IMR-90 (cell line): ENCODE measurements around the gene WFDC6. TPM values are rescaled to one million over a fixed set of nuclear protein-coding genes. Genes with fewer than 3 reads are reported as not detected.

ENCODE experiments used
- ATAC-seq: fragments of 200-7000 bp; cut with Tn5 transposase; 2 replicates; pipeline ENCODE4 v1.9.1; 2020; ENCODE audit warnings: low read depth, mild to moderate bottlenecking, moderate library complexity
- Bru-seq: library from RNA; stranded (reverse); fragments of 400-500 nt; gene quantifications from one replicate; lab custom pipeline; 2021; lab: Mats Ljungman, UMichigan
- BruChase-seq, 2 experiments: library from RNA; stranded (reverse); fragments of 400-500 nt; gene quantifications; one replicate each; lab custom pipeline; 2021; lab: Mats Ljungman, UMichigan
- BruUV-seq: library from RNA; stranded (reverse); fragments of 400-500 nt; replicated peaks from 2 replicates; lab custom pipeline; 2021; lab: Mats Ljungman, UMichigan
- CTCF ChIA-PET: fragments of 300-600 bp; formaldehyde crosslinking; extraction: SDS; loops from one replicate; lab custom pipeline; 2021; ENCODE audit warnings: antibody characterized with exemption; lab: Yijun Ruan, JAX
- POLR2A ChIA-PET: fragments of 300-600 bp; sonication (Branson Sonifier 250); formaldehyde crosslinking; loops from one replicate; lab custom pipeline; 2022; ENCODE audit warnings: antibody characterized with exemption; ENCODE audit not compliant: unreplicated experiment; lab: Charles Lee
- DNase-seq: peaks from one replicate; pipeline ENCODE4 v3.0.0; 2013
- H2AFZ ChIP-seq: replicated peaks from 2 replicates; pipeline ENCODE3; 2013; ENCODE audit warnings: low read length, mild to moderate bottlenecking; ENCODE audit not compliant: poor library complexity
- H2AK5ac ChIP-seq: 2 replicates; pipeline ENCODE4 v1.6.1; 2013; ENCODE audit warnings: low read depth, low read length, inconsistent platforms
- H2AK9ac ChIP-seq: replicated peaks from 2 replicates; pipeline ENCODE3; 2013; ENCODE audit warnings: mild to moderate bottlenecking, low read depth, low read length, moderate library complexity; ENCODE audit not compliant: poor library complexity
- H2BK120ac ChIP-seq: 2 replicates; pipeline ENCODE4 v1.6.1; 2013; ENCODE audit warnings: low read depth, low read length, inconsistent platforms
- H2BK15ac ChIP-seq: 3 replicates; pipeline ENCODE4 v1.6.1; 2013; ENCODE audit warnings: low read depth, low read length, inconsistent platforms
- H2BK20ac ChIP-seq: 2 replicates; pipeline ENCODE4 v1.6.1; 2013; ENCODE audit warnings: low read depth, mild to moderate bottlenecking, inconsistent platforms, low read length, moderate library complexity
- H2BK5ac ChIP-seq: 2 replicates; pipeline ENCODE4 v1.6.1; 2013; ENCODE audit warnings: mild to moderate bottlenecking, low read depth, low read length, inconsistent platforms; ENCODE audit not compliant: poor library complexity, severe bottlenecking
- H3K14ac ChIP-seq: replicated peaks from 2 replicates; pipeline ENCODE4 v1.6.1; 2013; ENCODE audit warnings: low read depth, low read length, inconsistent platforms
- H3K18ac ChIP-seq: 2 replicates; pipeline ENCODE4 v1.6.1; 2013; ENCODE audit warnings: low read depth, low read length, control low read depth
- H3K23ac ChIP-seq: 2 replicates; pipeline ENCODE4 v1.6.1; 2013; ENCODE audit warnings: low read depth, low read length, inconsistent platforms
- H3K27ac ChIP-seq: 2 replicates; pipeline ENCODE4 v1.5.1; 2013; ENCODE audit warnings: mild to moderate bottlenecking, control low read depth, low read length; ENCODE audit not compliant: insufficient read depth
- H3K27me3 ChIP-seq: 2 replicates; pipeline ENCODE4 v1.6.1; 2013; ENCODE audit warnings: low read length; ENCODE audit not compliant: control insufficient read depth, insufficient read depth
- H3K36me3 ChIP-seq: 2 replicates; pipeline ENCODE4 v1.6.1; 2013; ENCODE audit warnings: low read length, mixed read lengths; ENCODE audit not compliant: control insufficient read depth, insufficient read depth
- H3K4ac ChIP-seq: 2 replicates; pipeline ENCODE4 v1.6.1; 2013; ENCODE audit warnings: low read depth, low read length, inconsistent platforms
- H3K4me1 ChIP-seq: 2 replicates; pipeline ENCODE4 v1.6.1; 2013; ENCODE audit warnings: low read length, mixed read lengths; ENCODE audit not compliant: control insufficient read depth, insufficient read depth
- H3K4me2 ChIP-seq: 2 replicates; pipeline ENCODE4 v1.6.1; 2013; ENCODE audit warnings: low read depth, mild to moderate bottlenecking, control low read depth, low read length, moderate library complexity
- H3K4me3 ChIP-seq: 2 replicates; pipeline ENCODE4 v1.5.1; 2013; ENCODE audit warnings: low read depth, mild to moderate bottlenecking, control low read depth, low read length, moderate library complexity; ENCODE audit not compliant: insufficient read depth
- H3K56ac ChIP-seq: 2 replicates; pipeline ENCODE4 v1.6.1; 2013; ENCODE audit warnings: low read length, inconsistent platforms; ENCODE audit not compliant: insufficient read depth; ENCODE audit errors: extremely low read depth
- H3K79me1 ChIP-seq, 2 experiments: 2 replicates each; pipeline ENCODE4 v1.6.1; 2013; ENCODE audit warnings: low read length in 2 of 2, inconsistent platforms in 1 of 2, low read depth in 1 of 2
- H3K9ac ChIP-seq: 2 replicates; pipeline ENCODE4 v1.6.1; 2013; ENCODE audit warnings: low read depth, low read length, control low read depth
- H3K9me1 ChIP-seq: 2 replicates; pipeline ENCODE4 v1.6.1; 2013; ENCODE audit warnings: low read length, inconsistent platforms; ENCODE audit not compliant: insufficient read depth
- H3K9me3 ChIP-seq: 2 replicates; pipeline ENCODE4 v1.6.1; 2013; ENCODE audit warnings: low read length; ENCODE audit not compliant: control insufficient read depth, insufficient read depth
- H4K20me1 ChIP-seq: 2 replicates; pipeline ENCODE4 v1.6.1; 2013; ENCODE audit warnings: low read length, inconsistent platforms; ENCODE audit not compliant: insufficient read depth
- H4K5ac ChIP-seq: 2 replicates; pipeline ENCODE4 v1.6.1; 2013; ENCODE audit warnings: mild to moderate bottlenecking, low read depth, low read length, control low read depth
- H4K8ac ChIP-seq, 2 experiments: 2 replicates each; pipeline ENCODE4 v1.6.1; 2013; ENCODE audit warnings: low read depth in 2 of 2, low read length in 2 of 2, control low read depth in 1 of 2, inconsistent platforms in 1 of 2
- H4K91ac ChIP-seq: 2 replicates; pipeline ENCODE4 v1.6.1; 2013; ENCODE audit warnings: low read depth, low read length, inconsistent platforms; ENCODE audit not compliant: insufficient read depth
- FOS ChIP-seq: fragments of 150-350 bp; IDR thresholded peaks from 2 replicates; pipeline ENCODE4 v1.6.1; 2016; ENCODE audit warnings: low read depth, low read length
- POLR2A ChIP-seq: IDR thresholded peaks from 2 replicates; pipeline ENCODE4 v1.6.1; 2012; ENCODE audit warnings: mild to moderate bottlenecking, low read depth, low read length
- WGBS, 2 experiments: methylation state at CpG; one replicate each; pipeline versions ENCODE4 v1.1.5 to v1.1.7; 2013; ENCODE audit warnings: missing lambda C conversion rate in 2 of 2; ENCODE audit not compliant: insufficient read length in 1 of 2; ENCODE audit errors: extremely low coverage in 2 of 2; 5-methylcytosine and 5-hydroxymethylcytosine counted together
- dilution Hi-C: fragments of 300-500 bp; cut with HindIII; formaldehyde crosslinking; loops from one replicate; pipeline ENCODE4 v1.14.3; 2018; ENCODE audit warnings: low sequenced_read_pairs; ENCODE audit not compliant: unreplicated experiment
- in situ Hi-C: fragments of 300-500 bp; cut with MboI; formaldehyde crosslinking; loops from 3 replicates; pipeline ENCODE4 v1.14.3; 2019; ENCODE audit warnings: low sequenced_read_pairs, inconsistent platforms, mixed read lengths
- intact Hi-C: fragments of 100-400 bp; cut with micrococcal nuclease; formaldehyde crosslinking; loops from 2 replicates; pipeline ENCODE4 v1.10.0; 2022
- long read RNA-seq: library from polyadenylated mRNA; unstranded; transcript quantifications from one replicate; pipeline ENCODE4 v2.0.0, GENCODE V29; 2021; ENCODE audit not compliant: unreplicated experiment
- polyA plus RNA-seq, 3 experiments: library from polyadenylated mRNA; depleted of rRNA; stranded (reverse); fragments of >200 nt; gene quantifications; 2 replicates each; pipeline ENCODE4 v1.2.3, GENCODE V29; 2012; ENCODE audit warnings: low replicate concordance in 1 of 3
- total RNA-seq: library from RNA; depleted of rRNA; stranded (reverse); fragments of >200 nt; gene quantifications from 2 replicates; pipeline ENCODE4 v1.2.3, GENCODE V29; 2012; rRNA removed

Gene WFDC6
- not detected in 2 replicates for total RNA-seq
- polyA plus RNA-seq (2012; rRNA removed): not detected in 2 replicates
- polyA plus RNA-seq (2012; cell fraction: cytosol; rRNA removed): not detected in 2 replicates
- not detected in 2 replicates for polyA plus RNA-seq (2012; cell fraction: nucleus; rRNA removed; ENCODE audit: low replicate concordance)
- not detected for Bru-seq, nascent RNA
- BruChase-seq, experiment 1, labeled RNA remaining after a 6-hour chase: not detected
- not detected for BruChase-seq, experiment 2, labeled RNA remaining after a 2-hour chase
- long read RNA-seq: 0 reads

DNA sequence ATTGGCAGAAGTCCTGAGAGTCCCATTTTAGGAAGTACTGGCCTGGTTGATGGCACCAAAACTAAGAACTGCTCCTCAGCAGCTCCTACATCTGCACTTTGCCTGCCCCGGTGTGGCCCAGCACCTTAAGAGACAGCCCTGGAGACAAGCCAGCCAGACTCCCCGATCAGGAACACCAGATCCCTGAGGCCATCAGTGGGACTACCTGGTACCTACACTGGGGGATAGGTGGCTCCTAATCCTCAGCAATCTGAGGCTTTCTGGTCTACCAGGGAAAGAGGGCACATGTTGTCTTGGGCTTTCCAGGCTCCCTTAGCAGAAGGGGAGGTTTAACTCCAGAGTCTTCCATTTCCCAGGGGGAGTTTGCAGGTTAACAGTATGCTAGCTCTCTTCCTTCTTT, at the start of gene WFDC6:
Gene WFDC6, minus strand, starts transcription at position 101 of the 400 bp plus-strand sequence. Its CDS starts 75 bp downstream, at position 26.
- no peak within 1 kb of the TSS for H4K91ac ChIP-seq
- H2BK15ac ChIP-seq: no peak within 1 kb of the TSS
- no peak within 1 kb of the TSS for H3K4me3 ChIP-seq
- no peak within 1 kb of the TSS for H3K4ac ChIP-seq
- no peak within 1 kb of the TSS for H4K8ac ChIP-seq
- H2AK9ac ChIP-seq: no peak within 1 kb of the TSS
- H2BK5ac ChIP-seq: no peak within 1 kb of the TSS
- no peaks in the 10 kb centered on the region for H3K9me1 ChIP-seq
- intact Hi-C loops: no loop called here
- H3K18ac ChIP-seq: no peak within 1 kb of the TSS
- H2BK120ac ChIP-seq: no peak within 1 kb of the TSS
- ATAC-seq (no peak), DNase-seq (no peak)
- H3K36me3 ChIP-seq: no peaks in the 10 kb centered on the region
- CTCF ChIA-PET: no interaction called here
- no peak within 1 kb of the TSS for H2BK20ac ChIP-seq
- H2AFZ ChIP-seq: no peak within 1 kb of the TSS
- H4K5ac ChIP-seq: no peak within 1 kb of the TSS
- TF ChIP-seq FOS: no peak
- no peak for TF ChIP-seq POLR2A
- no peaks in the 10 kb centered on the region for H3K79me1 ChIP-seq
- no TSS peak for BruUV-seq
- H3K56ac ChIP-seq: no peak within 1 kb of the TSS
- H3K27ac ChIP-seq: no peak within 1 kb of the TSS
- in situ Hi-C loops: loop anchor here (25.0 kb wide), 1 partner anchor 223 kb away; no protein-coding TSS in a partner anchor
- H3K4me2 ChIP-seq: no peak within 1 kb of the TSS
- H2AK5ac ChIP-seq: no peak within 1 kb of the TSS
- WGBS, 2 experiments: 70% methylated on average over 2 of the region's 2 CpGs; no CpG with 5 or more reads in 1 of the 2 experiments
- H3K27me3 ChIP-seq: no peaks in the 10 kb centered on the region; the same call in 1 of the 2 replicates
- H3K4me1 ChIP-seq: no peaks in the 10 kb centered on the region
- no peak within 1 kb of the TSS for H3K23ac ChIP-seq
- no peaks in the 10 kb centered on the region for H3K9me3 ChIP-seq
- POLR2A ChIA-PET: no interaction called here
- no peak within 1 kb of the TSS for H3K14ac ChIP-seq
- dilution Hi-C loops: no loop called here
- no peak within 1 kb of the TSS for H3K9ac ChIP-seq
- H4K20me1 ChIP-seq: no peaks in the 10 kb centered on the region
